CD4-positive, alpha-beta T cell treated with Interleukin-1 beta for 1 hour (primary cell): ENCODE data around the gene FBXO17.
"Not testable (repeated sequence)": the region's sequence is repeated elsewhere in the genome, so short reads cannot be mapped to it uniquely, and the experiment has no call there.

Source experiments
- DNase-seq, 2 donors: peaks; one replicate each; pipeline ENCODE4 v3.0.0-alpha.2; 2020 to 2022

The FBXO17 gene, protein sequence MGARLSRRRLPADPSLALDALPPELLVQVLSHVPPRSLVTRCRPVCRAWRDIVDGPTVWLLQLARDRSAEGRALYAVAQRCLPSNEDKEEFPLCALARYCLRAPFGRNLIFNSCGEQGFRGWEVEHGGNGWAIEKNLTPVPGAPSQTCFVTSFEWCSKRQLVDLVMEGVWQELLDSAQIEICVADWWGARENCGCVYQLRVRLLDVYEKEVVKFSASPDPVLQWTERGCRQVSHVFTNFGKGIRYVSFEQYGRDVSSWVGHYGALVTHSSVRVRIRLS

DNA sequence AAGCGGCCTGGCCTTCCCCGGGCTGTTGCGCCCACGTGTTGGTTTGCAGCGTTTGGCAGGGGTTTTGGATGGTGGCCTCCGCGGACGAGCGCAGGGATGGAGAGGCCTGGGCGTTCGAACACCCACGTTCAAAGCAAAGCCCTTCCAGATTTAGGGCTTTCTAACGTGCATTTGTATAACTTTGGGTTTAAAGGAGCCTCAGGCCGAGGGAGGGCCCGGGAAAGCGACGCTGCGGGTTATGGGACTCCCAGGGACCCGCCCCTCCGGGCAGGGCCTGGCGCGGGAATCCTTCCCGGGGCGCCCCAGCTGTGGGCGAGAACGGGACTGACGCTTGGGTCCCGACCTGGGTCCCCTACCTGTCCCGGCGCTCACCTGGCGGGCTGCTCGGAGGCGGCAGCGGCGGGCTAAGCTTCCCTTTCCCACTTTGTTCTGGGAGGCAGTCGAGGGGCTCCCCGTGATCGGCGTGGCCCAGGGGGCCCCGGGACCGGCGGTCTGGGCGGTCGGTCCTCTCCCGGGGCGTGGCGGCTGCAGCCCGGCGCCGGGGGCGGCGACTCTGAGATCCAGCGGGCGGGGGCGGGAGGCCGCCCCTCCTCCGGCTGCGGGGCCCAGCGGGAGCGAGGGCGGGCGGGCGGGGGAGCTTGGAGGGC lies at the start of gene FBXO17:
TSS of gene FBXO17 (minus strand) at position 529 of the 647 bp plus-strand sequence. CDS start 25,423 bp downstream, outside the sequence.
- no peak for DNase-seq

DNA sequence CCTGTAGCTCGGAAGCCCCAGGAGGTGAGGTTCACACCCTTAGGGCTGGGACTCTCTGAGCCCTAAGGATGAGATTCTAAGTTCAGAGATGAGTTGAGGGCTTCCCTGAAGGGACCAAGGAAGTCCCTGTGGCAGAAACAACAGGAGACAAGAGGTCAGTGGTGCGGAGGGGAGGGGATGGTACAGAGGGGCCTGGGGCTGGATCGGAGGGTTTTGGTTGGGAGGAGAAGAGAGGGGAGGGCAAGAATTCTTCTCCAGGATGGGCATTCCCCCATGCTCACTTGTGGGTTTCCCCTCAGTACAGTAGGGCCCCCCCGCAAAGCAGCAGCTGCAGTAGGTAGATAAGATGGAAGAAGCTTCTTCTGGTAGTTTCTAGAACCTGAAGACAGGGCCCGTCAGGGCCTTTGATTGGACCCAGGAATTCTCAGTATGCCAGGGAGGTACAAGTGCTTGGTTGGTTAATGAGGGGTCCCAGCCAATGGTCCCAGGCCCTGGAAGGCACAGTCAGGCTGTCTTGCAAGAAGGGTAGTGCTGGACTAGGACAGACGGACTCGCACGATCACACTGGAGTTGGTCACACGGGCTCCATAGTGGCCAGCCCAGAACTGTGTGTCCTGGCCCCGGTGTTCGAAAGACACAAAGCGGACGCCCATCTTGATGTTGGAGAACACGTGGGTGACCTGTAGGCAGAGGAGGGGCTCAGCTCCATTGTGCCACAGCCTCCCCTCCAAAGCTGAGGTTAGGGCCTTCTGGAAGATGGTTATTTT lies 49.5 kb upstream of the FBXO17 start:
- DNase-seq, result no peak

DNA sequence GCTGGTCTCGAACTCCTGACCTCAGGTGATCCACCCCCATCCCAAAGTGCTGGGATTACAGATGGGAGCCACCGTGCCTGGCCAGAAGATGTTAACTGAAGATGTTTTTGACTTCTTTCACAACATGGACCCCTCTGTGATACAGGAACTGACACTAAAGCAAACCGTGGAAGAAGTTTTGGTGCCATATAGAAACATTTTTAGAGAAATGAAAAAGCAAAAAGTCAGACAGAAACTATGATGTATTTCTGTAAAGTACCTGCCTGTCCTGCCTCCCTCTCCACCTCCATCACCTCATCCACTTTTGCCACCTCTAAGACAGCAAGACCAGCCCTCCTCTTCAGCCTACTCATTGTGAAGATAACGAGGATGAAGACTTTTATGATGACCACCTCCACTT lies 45.5 kb upstream of the FBXO17 start:
- DNase-seq, result no peak

DNA sequence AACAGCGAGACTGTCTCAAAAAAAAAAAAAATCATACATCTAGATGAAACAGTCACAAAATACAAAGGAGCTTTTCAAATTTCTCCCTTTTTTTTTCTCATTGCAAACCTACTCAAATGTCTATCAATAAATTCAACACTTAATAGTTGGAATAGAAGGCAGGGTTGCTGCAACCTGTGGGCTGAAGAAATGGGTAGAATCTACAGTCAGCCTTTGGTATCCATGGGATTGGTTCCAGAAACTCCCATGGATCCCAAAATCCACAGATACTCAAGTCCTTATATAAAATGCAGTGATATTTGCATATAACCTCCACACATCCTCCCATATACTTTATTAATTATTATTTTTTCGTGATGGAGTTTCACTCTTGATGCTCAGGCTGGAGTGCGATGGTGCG lies 42.1 kb upstream of the FBXO17 start:
- DNase-seq, result no peak

DNA sequence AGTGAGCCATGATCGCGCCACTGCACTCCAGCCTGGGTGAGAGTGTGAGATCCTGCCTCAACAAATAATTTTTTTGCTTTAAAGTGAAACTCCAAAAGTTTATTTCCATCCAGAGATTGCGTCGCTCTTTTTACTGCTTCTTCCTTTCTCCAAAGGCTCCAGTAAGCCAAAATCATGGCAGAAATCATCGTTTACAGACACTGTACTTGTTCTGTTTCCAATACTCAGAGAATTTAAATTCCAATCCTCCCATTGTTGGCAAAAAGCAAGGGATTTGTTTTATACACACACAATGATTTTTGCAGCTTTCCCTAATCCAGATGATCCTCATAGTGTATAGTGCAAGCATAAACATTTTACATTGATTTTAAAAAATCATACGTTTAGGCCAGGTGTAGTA lies 41.5 kb upstream of the FBXO17 start:
- no peak for DNase-seq

DNA sequence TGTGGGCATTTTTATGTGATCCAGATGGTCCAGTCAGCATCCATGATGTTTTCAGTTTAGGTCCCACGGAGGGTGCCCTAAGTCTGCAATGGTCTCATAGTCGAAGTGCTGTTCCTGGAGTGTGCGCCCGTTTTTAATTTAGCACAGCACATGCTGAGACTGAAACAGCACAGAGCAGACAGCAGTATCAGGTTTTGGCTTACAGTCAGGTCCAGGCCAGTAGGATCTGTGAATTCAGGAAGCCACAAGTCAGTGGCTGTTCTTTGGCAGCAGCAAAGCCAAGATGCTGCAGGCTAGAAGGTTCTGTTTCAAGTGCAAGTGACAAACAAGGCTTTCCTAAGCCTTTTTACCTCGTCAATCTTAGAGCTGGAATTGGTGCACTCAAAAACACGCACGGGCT lies 38.5 kb upstream of the FBXO17 start:
- no peak for DNase-seq

DNA sequence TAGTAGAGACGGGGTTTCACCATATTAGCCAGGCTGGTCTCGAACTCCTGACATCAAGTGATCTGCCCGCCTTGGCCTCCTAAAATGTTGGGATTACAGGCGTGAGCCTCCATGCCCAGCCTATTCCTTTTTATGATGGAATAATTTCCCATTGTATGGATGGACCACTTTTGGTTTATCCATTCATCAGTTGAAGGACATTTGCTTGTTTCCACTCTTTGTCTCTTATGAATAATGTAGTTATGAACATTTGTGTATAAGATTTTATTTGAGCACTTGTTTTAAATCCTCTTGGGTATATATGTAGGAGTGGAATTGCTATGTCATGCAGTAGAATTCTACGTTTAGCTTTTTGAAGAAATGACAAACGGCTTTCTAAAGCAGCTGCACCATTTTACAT lies 33.5 kb upstream of the FBXO17 start:
- DNase-seq, result no peak

DNA sequence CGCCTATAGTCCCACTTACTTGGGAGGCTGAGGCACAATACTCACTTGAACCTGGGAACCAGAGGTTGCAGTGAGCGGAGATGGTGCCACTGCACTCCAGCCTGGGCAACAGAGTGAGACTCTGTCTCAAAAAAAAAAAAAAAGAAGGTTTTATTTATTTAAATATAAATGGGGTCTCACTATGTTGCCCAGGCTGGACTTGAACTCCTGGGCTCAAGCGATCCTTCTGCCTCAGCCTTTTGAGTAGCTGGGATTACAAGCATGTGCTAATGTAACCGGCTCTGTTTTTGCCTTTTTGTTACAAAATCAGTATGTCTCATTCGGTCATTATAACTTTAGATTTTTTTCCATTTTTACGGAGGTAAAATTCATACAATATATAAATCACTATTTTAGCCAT lies 32.6 kb upstream of the FBXO17 start:
- no peak for DNase-seq

DNA sequence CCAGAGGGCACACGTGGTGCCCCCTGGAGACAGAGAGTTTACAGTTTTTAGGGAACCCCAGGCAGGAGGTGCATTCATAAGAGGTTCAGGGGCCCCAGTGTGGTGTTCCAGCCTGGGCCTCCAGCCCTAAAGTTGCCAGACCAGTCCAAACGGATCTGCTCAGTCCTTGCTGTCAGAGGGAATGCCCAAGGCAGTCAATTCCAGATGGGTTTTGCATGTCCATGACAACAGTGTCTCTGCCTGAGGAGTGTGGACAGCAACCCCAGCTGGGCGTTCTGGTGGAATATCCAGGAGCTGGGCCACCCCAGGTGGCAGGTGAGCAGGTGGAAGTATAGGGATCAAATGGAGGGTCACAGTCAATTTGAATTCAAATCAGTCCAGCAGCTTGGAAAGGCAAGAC lies 31.6 kb upstream of the FBXO17 start:
- no peak for DNase-seq

DNA sequence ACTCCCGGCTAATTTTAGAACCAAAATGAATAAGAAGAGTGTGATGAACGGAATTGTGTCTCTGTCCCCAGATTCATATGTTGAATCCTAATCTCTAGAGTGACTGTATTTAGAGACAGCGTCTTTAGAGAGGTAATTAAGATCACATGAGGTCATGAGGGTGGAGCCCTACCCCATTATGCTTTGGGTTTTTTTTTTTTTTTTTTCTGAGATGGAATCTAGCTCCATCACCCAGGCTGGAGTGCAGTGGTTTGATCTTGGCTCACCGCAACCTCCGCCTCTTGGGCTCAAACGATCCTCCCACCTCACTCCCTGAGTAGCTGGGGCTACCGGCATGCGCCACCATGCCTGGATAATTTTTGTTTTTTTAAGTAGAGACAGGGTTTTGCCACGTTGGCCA lies 28.9 kb upstream of the FBXO17 start:
- DNase-seq, result no peak

DNA sequence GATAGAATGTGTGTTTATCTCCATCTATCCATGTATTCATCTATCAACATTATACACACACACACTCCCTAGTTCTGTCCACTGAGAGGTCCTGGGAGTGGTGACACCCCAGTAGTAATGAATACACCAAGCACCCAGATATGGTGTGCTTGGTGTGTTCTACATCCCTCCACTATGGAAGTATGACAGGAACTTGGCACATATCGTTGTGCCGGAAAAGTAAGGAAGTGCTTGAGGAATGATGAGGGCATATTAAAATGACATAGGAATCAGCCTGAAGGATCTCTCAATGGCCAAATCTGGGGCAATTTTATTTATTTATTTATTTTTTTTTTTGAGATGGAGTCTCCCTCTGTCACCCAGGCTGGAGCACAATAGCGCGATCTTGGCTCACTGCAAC lies 28.3 kb upstream of the FBXO17 start:
- DNase-seq, result no peak

DNA sequence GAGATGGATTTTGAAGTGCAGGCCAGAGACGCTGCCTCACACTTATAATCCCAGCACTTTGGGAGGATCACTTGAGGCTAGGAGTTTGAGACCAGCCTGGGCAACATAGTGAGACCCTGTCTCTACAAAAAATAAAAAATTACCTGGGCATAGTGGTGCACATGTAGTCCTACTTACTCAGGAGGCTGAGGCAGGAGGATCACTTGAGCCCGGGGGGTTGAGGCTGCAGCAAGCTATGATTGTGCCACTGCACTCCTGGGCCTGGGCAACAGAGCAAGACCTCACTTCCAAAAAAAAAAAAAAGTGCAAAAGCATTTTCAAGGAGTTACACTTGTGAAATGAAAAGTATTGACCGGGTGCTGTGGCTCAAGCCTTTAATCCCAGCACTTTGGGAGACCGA lies 27.6 kb upstream of the FBXO17 start:
- DNase-seq, result no peak

DNA sequence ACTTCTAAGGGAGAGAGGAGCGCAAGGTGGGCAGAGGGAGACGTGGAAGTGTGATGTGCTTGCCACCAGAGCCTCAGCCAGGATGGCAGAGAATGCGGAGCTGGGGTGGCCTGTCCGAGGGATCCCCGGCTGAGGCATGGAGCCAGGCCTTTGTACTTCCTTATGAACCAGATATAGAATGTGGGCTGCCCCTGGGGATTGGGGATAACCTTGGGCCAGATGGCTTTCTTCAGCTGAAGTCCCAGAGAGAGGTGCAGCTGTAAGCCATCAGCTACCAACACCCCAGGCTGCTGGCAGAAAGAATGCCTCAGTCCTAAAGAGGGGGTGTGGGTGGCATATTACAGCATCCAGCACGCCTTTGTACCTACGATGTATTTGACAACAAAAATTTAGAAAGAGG lies 25.5 kb upstream of the FBXO17 start:
- no peak for DNase-seq

DNA sequence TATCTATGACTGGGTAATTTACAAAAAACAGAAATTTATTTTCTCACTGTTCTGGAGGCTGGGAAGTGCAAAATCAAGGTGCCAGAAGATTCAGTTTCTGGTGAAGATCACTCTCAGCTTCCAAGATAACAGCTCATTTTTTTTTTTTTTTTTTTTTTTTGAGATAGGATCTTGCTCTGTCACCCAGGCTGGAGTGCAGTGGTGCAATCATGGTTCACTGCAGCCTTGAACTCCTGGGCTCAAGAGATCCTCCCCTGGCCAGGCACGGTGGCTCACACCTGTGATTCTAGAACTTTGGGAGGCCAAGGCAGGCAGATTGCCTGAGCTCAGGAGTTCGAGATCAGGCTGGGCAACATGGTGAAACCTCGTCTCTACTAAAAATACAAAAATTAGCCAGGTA lies 22.0 kb upstream of the FBXO17 start:
- not testable (repeated sequence) for DNase-seq

DNA sequence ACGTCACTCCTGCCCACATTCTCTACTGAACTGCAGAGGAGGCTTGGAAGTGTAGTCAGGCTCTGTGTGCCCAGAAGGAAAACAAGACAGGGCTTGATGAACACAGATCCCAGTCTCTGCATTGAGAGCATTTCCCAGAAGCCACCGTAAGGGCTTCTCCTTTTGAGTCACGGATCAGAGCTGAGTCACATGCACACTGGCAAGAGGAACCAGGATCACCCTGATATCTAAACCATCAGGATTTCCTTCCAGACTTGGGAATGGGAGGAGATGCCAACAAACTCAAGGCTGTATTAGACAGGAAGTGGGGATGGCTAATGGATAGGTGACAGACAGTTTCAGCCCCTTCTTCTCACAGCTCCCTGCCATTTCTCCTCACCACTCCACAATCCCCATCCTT lies 17.7 kb upstream of the FBXO17 start:
- no peak for DNase-seq

DNA sequence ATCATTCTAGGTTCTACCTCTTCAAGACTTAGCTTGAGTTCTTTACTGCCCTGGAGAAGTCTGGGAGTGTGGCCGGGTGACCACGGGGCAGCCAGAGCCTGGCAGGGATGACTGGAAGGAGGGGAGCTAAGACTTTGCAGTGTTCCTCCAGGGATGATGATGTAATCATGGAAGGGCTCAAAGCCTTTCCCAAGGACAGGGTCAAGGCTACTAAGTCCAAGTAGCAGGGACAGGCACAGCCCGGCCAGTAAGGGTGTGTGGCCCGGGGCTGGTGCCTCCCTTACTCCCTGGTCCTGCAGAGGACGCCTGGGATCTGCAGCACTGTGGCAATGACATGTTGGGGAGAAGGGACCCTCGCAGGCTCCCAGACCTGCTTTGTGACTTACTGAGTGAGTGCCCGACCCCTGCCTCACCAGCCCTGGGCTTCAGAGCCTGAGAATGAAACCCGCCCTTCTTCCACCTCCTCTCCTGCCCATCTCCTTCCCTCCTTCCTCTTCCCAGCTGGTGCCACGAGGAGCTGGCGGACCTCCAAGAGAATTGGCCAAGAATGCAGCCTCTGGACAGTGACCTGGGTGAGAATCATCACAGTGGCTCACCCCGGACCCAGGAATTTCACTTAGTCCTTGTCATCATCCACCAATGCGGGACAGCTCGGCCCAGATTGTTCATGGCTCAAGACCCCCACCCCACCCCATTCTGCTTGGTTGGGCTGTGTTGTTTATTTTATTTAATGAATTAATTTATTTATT lies 15.6 kb upstream of the FBXO17 start:
- DNase-seq, result no peak

DNA sequence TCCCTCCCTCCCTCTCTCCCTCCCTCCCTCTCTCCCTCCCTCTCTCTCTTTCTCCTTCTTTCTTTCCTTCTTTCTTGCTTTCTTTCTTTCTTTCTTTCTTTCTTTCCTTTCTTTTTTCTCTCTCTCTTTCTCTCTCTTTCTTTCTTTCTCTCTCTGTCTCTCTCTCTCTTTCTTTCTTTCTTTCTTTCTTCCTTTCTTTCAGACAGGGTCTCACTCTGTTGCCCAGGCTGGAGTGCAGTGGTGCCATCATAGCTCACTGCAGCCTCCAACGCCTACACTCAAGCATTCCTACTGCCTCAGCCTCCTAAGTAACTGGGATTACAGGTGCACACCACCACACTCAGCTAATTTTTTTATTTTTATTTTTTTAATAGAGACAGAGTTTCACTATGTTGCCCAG lies 14.1 kb upstream of the FBXO17 start:
- not testable (repeated sequence) for DNase-seq

DNA sequence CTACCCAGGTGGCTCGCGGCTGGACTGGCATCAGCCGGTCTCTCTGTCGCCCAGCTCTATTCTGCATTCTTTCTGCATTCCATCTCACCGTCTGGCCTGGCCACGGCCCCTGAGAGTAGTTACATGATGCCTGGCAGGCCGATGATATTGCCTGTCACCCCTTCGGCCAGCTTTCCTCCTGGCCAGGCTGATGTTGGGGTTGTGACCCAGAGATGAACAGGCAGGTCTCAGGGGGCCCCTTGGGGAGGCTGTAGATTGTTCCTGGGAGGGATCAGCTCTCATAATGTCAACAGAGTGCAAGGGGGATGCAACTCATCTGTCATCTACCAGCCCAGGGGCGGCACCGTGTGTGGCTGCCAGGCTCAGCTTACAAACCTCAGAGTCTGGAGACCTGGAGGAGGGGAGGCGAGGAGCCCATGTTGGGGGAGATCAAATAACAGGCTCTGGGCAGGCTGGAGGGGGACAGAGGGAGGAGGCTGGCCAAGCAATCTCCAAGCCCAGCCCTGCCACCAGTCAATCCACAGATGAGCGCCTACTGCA lies 13.6 kb upstream of the FBXO17 start:
- no peak for DNase-seq

DNA sequence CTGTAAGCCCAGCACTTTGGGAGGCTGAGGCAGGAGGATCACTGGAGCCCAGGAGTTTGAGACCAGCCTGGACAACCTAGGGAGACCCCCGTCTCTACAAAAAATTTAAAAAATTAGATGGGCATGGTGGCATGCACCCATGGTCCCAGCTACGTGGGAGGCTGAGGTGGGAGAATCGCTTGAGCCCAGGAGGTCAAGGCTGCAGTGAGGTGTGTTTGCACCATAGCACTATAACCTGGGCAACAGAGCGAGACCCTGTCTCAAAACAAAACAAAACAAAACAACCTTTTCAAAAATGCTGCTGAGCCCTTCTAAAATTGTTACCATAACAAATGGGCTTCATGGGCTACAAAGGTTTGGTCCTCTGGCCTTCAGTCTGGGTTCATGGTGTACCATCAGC lies 13.1 kb upstream of the FBXO17 start:
- DNase-seq, result not testable (repeated sequence)

DNA sequence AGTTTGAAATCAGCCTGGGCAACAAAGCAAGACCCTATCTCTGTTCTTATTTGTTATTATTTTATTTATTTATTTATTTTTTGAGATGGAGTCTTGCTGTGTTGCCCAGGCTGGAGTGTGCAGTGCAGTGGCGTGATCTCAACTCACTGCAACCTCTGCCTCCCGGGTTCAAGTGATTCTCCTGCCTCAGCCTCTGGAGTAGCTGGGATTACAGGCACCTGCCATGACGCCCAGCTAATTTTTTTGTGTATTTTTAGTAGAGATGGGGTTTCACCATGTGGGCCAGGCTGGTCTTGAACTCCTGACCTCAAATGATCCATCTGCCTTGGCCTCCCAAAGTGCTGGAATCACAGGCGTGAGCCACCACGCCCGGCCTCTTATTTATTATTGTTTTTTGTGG lies 12.2 kb upstream of the FBXO17 start:
- DNase-seq, result not testable (repeated sequence)

DNA sequence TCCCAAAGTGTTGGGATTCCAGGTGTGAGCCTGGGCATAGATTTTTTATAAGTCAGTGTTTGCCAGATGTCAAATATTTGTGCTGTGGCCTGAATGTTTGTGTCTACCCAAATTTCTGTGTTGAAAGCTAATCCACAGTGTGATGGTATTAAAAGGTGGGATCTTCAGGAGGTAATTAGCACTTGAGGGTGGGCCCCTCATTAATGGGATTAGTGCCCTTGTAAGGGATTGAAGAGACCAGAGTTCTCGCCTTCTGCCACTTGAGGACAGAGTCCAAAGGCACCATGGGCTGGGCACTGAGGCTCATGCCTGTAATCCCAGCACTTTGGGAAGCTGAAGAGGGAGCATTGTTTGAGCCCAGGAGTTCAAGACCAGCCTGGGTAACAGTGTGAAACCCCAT lies 9.7 kb upstream of the FBXO17 start:
- no peak for DNase-seq

DNA sequence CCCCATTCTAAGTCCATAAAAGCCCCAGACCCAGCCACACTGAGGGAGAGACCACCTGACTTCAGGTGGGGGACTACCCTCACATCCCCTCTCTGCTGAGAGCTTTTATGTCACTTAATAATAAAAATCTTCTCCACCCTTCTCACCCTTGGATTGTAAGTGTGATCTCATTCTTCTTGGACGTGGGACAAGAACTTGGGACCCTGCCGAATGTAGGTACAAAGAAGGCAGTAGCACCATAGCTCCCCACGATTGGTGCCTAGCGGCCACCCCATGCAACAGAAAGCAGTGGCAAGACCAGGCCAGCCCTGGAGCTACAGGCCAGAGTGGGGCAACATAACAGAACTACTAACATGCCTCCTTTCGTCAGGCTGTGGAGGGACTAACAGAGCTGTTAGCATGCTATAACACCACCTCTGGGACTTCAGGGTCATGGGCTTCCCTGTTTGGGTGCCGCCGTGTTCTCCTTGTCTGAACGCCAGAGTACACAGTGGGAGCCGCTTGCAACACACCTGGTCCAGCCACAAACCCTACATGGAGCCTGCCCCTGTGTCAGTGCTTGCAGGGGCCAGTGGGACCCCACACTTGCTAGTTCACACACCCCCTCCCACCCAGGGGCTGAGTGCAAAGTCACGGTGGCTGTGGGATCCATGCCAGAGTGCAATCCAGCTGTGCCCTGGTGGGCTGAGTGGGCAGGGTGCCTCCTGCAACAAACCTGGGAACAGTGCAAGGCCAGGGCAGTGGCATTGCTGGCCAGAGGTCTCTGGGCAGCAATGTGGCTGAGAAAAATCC lies 5.2 kb upstream of the FBXO17 start:
- DNase-seq, result no peak
